ENCODE results near the gene SYNDIG1. TPM values are rescaled to one million over a fixed set of nuclear protein-coding genes. Genes with fewer than 3 reads are reported as not detected.

SYNDIG1 gene
- total RNA-seq, 4 donors from 2014 or later = 0.27 to 0.32 TPM; not detected in 2

- no peak for DNase-seq
- Histone ChIP-seq H3K27ac (no peak overlapping the region), H3K4me3 (no peak overlapping the region), H3K27me3 (no peaks in the 10 kb centered on the region), H3K36me3 (no peaks in the 10 kb centered on the region), H3K4me1 (no peaks in the 10 kb centered on the region), H3K9me3 (no peaks in the 10 kb centered on the region)
- intact Hi-C loops (cut with DNase I; ENCODE audit: low total_unique reads) (no loop called here), in situ Hi-C loops (cut with MboI; ENCODE audit: low pct_ligation_motif_present in 1 of 4, low pct_unique_long_range_greater_than_20kb in 1 of 4, low sequenced_read_pairs in 3 of 4) (loop anchor here in 1 of 4 donors (25.0 kb wide), 1 partner anchor 89 kb away; no protein-coding TSS in a partner anchor)
- TF ChIP-seq, protein P1, sequence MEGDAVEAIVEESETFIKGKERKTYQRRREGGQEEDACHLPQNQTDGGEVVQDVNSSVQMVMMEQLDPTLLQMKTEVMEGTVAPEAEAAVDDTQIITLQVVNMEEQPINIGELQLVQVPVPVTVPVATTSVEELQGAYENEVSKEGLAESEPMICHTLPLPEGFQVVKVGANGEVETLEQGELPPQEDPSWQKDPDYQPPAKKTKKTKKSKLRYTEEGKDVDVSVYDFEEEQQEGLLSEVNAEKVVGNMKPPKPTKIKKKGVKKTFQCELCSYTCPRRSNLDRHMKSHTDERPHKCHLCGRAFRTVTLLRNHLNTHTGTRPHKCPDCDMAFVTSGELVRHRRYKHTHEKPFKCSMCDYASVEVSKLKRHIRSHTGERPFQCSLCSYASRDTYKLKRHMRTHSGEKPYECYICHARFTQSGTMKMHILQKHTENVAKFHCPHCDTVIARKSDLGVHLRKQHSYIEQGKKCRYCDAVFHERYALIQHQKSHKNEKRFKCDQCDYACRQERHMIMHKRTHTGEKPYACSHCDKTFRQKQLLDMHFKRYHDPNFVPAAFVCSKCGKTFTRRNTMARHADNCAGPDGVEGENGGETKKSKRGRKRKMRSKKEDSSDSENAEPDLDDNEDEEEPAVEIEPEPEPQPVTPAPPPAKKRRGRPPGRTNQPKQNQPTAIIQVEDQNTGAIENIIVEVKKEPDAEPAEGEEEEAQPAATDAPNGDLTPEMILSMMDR (IDR thresholded peaks at IDR 0.05) = no peak
- TF ChIP-seq EP300 (IDR thresholded peaks at IDR 0.05; ENCODE audit: low read depth) (no peak), POLR2AphosphoS5 (IDR thresholded peaks at IDR 0.05) (no peak), POLR2A (IDR thresholded peaks at IDR 0.05) (no peak)
- WGBS, 2 donors (ENCODE audit: low coverage in 1 of 2) = 60 to 66% methylated on average over 1 to 6 of the region's 6 CpGs
Measured at GRCh38 chr20:24701668-24702067, 232.2 kb downstream of the SYNDIG1 start.

DNA sequence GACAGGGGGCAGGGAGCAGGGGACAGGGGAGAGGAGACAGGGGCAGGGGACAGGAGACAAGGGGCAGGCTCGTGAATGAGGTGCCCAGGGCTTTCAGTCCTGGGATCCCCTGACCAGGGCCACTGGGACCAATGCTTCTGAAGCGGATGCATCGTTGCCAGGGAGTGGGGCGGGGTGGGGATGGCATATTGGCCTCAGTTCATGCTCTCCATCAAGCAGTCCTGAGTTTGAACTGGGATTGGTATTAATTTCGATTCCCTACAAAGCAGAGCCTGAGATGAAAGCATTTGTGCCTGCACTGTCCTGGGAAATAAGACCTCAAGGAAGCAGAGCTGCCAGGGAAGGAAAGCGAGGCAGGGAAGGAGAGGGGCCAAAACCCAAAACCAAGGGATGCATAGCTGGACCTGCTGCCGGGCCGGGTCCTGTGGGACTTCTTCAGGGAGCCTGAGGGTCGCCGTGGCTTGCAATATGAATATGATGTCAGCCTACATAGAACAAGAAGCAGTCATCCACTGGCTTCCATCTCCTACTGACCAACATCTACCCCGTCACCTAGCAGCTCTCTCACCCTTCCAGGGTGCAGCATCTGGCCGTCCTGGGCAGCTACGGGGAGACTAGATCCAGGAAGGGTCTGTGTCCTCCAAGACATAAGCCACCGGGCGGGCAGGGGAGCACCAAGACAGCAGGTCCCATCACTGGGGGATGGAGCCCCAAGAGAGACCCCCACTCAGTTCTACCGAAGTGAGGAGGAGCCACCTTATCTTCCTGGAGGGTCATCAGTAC lies 233.3 kb downstream of the SYNDIG1 start:
- no peak for TF ChIP-seq POLR2A (IDR thresholded peaks at IDR 0.05)
- TF ChIP-seq EP300 (IDR thresholded peaks at IDR 0.05; ENCODE audit: low read depth) = no peak
- TF ChIP-seq, protein P1 (IDR thresholded peaks at IDR 0.05) = no peak
- TF ChIP-seq POLR2AphosphoS5 (IDR thresholded peaks at IDR 0.05) = no peak
- in situ Hi-C loops (cut with MboI; ENCODE audit: low pct_ligation_motif_present in 1 of 4, low pct_unique_long_range_greater_than_20kb in 1 of 4, low sequenced_read_pairs in 3 of 4) (loop anchor here in 1 of 4 donors (25.0 kb wide), 1 partner anchor 90 kb away; no protein-coding TSS in a partner anchor), intact Hi-C loops (cut with DNase I; ENCODE audit: low total_unique reads) (no loop called here)
- WGBS, 2 donors (ENCODE audit: low coverage in 1 of 2) = 51 to 83% methylated on average over 5 to 16 of the region's 16 CpGs
- Histone ChIP-seq H3K27ac (no peak overlapping the region), H3K4me1 (no peaks in the 10 kb centered on the region), H3K9me3 (no peaks in the 10 kb centered on the region), H3K27me3 (no peaks in the 10 kb centered on the region), H3K36me3 (no peaks in the 10 kb centered on the region), H3K4me3 (no peak overlapping the region)
- DNase-seq = no peak

DNA sequence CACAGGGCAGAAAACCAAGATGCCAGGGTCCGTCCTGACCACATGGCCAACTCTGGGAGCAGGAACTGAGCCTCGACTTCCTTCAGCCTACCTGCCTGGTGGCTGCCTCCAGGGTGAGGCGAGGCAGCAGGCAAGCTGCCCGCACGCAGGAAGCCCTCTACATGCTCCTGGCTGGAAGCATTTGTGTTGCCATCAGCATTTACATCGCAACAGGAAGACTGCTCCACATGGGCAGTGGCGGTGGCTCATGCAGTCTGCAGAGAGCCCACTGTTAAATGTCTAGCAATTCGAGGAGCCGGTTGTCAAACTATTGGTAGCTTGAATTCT lies 233.8 kb downstream of the SYNDIG1 start:
- no peak for DNase-seq
- in situ Hi-C loops (cut with MboI; ENCODE audit: low pct_ligation_motif_present in 1 of 4, low pct_unique_long_range_greater_than_20kb in 1 of 4, low sequenced_read_pairs in 3 of 4) (loop anchor here in 1 of 4 donors (25.0 kb wide), 1 partner anchor 91 kb away; no protein-coding TSS in a partner anchor), intact Hi-C loops (cut with DNase I; ENCODE audit: low total_unique reads) (no loop called here)
- no peaks in the 10 kb centered on the region for H3K9me3 ChIP-seq
- no peak for TF ChIP-seq EP300 (IDR thresholded peaks at IDR 0.05; ENCODE audit: low read depth)
- TF ChIP-seq POLR2AphosphoS5 (IDR thresholded peaks at IDR 0.05) = no peak
- TF ChIP-seq POLR2A (IDR thresholded peaks at IDR 0.05) = no peak
- TF ChIP-seq, protein P1 (IDR thresholded peaks at IDR 0.05) = no peak
- H3K27ac ChIP-seq = no peak overlapping the region
- H3K36me3 ChIP-seq = no peaks in the 10 kb centered on the region
- H3K4me1 ChIP-seq = no peaks in the 10 kb centered on the region
- 84% methylated on average over 9 of the region's 9 CpGs; no CpG with 5 or more reads in 1 of the 2 donors for WGBS, 2 donors (ENCODE audit: low coverage in 1 of 2)
- no peaks in the 10 kb centered on the region for H3K27me3 ChIP-seq
- H3K4me3 ChIP-seq = no peak overlapping the region

DNA sequence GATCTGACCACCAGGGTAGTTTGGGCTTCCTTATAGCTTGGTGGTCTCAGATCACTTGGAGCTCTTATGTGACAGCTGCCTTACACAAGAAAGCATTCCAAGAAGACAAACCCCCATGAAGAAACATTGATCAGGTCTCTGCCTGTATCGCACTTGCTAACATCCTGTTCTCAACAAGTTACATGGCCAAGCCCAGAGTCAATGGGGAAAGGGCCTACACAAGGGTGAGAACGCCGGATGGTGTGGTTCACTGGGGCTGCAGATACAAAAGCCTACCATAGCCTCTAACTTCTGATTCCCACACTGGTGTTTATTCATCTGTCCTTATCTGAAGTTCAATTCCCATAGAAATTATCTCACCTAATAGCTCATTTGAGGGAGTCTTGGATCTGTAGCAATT lies 235.5 kb downstream of the SYNDIG1 start:
- TF ChIP-seq, protein P1 (IDR thresholded peaks at IDR 0.05) = no peak
- TF ChIP-seq EP300 (IDR thresholded peaks at IDR 0.05; ENCODE audit: low read depth) = no peak
- TF ChIP-seq POLR2AphosphoS5 (IDR thresholded peaks at IDR 0.05) = no peak
- TF ChIP-seq POLR2A (IDR thresholded peaks at IDR 0.05) = no peak
- no peaks in the 10 kb centered on the region for H3K4me1 ChIP-seq
- 82 to 93% methylated on average over 3 of the region's 3 CpGs for WGBS, 2 donors (ENCODE audit: low coverage in 1 of 2)
- intact Hi-C loops (cut with DNase I; ENCODE audit: low total_unique reads) = no loop called here
- H3K27me3 ChIP-seq = no peaks in the 10 kb centered on the region
- in situ Hi-C loops (cut with MboI; ENCODE audit: low pct_ligation_motif_present in 1 of 4, low pct_unique_long_range_greater_than_20kb in 1 of 4, low sequenced_read_pairs in 3 of 4) = loop anchor here in 1 of 4 donors (25.0 kb wide), 1 partner anchor 93 kb away; no protein-coding TSS in a partner anchor
- H3K27ac ChIP-seq = no peak overlapping the region
- DNase-seq = no peak
- no peaks in the 10 kb centered on the region for H3K36me3 ChIP-seq
- no peak overlapping the region for H3K4me3 ChIP-seq
- H3K9me3 ChIP-seq = no peaks in the 10 kb centered on the region

All from transverse colon (tissue), 4 donors.